MM.1S (cell line): ENCODE results near the gene CDC25A.

Experiments
- EZH2 ChIP-seq: fragments of 300-600 bp; sonication (generic); optimal IDR thresholded peaks from 2 replicates; pipeline ENCODE3; 2017; ENCODE audit warnings: low read depth, mild to moderate bottlenecking, antibody characterized with exemption, low read length, mixed read lengths
- EZH2phosphoT487 ChIP-seq: fragments of 300-600 bp; sonication (generic); IDR thresholded peaks from 2 replicates; pipeline ENCODE4 v1.6.1; 2018; ENCODE audit warnings: antibody characterized with exemption, low read length
- TF ChIP-seq, protein P1 (sequence below): fragments of 300-600 bp; sonication (generic); IDR thresholded peaks from 2 replicates; pipeline ENCODE4 v1.5.1; 2016; ENCODE audit warnings: antibody characterized with exemption, low read length, mixed read lengths

GRCh38 chr3:48178072-48178471 is 10.1 kb downstream of the CDC25A start:
- no peak for TF ChIP-seq EZH2
- TF ChIP-seq, protein P1, sequence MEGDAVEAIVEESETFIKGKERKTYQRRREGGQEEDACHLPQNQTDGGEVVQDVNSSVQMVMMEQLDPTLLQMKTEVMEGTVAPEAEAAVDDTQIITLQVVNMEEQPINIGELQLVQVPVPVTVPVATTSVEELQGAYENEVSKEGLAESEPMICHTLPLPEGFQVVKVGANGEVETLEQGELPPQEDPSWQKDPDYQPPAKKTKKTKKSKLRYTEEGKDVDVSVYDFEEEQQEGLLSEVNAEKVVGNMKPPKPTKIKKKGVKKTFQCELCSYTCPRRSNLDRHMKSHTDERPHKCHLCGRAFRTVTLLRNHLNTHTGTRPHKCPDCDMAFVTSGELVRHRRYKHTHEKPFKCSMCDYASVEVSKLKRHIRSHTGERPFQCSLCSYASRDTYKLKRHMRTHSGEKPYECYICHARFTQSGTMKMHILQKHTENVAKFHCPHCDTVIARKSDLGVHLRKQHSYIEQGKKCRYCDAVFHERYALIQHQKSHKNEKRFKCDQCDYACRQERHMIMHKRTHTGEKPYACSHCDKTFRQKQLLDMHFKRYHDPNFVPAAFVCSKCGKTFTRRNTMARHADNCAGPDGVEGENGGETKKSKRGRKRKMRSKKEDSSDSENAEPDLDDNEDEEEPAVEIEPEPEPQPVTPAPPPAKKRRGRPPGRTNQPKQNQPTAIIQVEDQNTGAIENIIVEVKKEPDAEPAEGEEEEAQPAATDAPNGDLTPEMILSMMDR: no peak
- TF ChIP-seq EZH2phosphoT487: no peak
